Measurements from ENCODE around the gene LRPAP1.
"Not testable (repeated sequence)": the region's sequence is repeated elsewhere in the genome, so short reads cannot be mapped to it uniquely, and the experiment has no call there.

DNA sequence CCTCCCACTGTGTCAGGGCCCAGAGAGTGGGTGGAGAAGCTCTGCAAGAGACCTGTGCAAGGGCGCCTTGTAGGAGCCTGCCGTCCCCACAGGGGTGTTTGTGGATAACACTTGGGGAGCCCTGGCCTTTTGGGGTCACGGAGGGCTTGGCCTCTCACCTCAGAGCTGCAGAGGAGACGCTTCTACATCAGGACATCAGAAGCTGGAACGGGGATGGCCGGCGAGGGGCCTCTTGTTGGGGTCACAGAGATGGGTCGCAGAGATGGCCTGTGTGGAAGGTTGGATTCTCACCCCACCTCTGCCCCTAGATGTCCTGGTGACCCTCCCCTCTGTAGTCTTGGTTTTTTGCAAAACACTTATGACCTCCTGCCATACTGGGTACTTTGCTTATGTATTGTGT is 13.1 kb upstream of the LRPAP1 start:
- TF ChIP-seq, protein P1, sequence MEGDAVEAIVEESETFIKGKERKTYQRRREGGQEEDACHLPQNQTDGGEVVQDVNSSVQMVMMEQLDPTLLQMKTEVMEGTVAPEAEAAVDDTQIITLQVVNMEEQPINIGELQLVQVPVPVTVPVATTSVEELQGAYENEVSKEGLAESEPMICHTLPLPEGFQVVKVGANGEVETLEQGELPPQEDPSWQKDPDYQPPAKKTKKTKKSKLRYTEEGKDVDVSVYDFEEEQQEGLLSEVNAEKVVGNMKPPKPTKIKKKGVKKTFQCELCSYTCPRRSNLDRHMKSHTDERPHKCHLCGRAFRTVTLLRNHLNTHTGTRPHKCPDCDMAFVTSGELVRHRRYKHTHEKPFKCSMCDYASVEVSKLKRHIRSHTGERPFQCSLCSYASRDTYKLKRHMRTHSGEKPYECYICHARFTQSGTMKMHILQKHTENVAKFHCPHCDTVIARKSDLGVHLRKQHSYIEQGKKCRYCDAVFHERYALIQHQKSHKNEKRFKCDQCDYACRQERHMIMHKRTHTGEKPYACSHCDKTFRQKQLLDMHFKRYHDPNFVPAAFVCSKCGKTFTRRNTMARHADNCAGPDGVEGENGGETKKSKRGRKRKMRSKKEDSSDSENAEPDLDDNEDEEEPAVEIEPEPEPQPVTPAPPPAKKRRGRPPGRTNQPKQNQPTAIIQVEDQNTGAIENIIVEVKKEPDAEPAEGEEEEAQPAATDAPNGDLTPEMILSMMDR (IDR thresholded peaks at IDR 0.05), result not testable (repeated sequence)
- TF ChIP-seq POLR2A (IDR thresholded peaks at IDR 0.05), result not testable (repeated sequence)

Measured in uterus (tissue), 2 donors.